ENCODE results near the gene PDPK1.

DNA sequence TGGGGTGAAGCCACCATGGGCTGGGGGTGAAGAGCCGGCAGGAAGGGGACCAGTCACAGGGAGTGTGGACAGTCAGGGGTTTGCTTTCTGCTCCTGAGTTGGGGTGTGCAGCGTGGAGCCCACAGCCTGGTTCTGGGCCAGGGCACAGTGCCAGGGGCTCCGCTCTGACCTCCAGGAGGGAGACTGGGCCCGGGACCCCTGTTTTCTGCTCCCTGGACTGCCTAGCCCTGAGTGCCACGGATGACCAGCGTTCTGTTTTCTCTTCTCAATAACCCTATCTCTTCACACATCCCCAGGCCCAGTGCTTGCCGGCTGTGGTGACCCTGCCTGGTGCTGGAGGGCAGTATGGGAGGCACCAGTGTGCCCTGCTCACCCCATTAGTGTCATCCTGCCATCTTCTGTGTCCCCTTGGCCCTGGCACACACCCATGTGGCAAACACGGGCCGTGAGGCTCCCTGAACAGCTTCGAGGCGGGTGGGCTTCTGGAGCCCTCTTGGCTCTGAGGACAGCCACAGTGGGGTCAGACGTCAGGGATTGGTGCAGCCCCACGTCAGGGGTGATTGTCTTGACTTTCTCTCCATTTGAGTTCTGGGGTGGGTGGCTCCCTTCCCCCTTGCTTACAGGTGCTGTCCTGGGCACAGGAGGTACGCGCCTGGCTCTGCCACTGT is 7.7 kb upstream of the PDPK1 start:
- TF ChIP-seq CEBPB (IDR thresholded peaks at IDR 0.05) (no peak), TEAD4 (IDR thresholded peaks at IDR 0.05) (no peak), TCF12 (IDR thresholded peaks at IDR 0.05; ENCODE audit: low read depth) (no peak), RAD21 (IDR thresholded peaks at IDR 0.05; ENCODE audit: low read depth) (no peak), YY1 (IDR thresholded peaks at IDR 0.05; ENCODE audit: low read depth) (no peak), EP300 (IDR thresholded peaks at IDR 0.05; ENCODE audit: borderline replicate concordance) (no peak), TAF1 (IDR thresholded peaks at IDR 0.05; ENCODE audit: low read depth) (no peak), FOXM1 (IDR thresholded peaks at IDR 0.05; ENCODE audit: borderline replicate concordance, low read depth) (no peak)
- TF ChIP-seq, protein P1, sequence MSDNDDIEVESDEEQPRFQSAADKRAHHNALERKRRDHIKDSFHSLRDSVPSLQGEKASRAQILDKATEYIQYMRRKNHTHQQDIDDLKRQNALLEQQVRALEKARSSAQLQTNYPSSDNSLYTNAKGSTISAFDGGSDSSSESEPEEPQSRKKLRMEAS (IDR thresholded peaks at IDR 0.05) = no peak
